Measurements from ENCODE around the gene KCND2. TPM values are rescaled to one million over a fixed set of nuclear protein-coding genes. Genes with fewer than 3 reads are reported as not detected.

The KCND2 gene
- total RNA-seq, 4 donors from 2014 or later, result 0.83 to 1.9 (median 1.2) TPM

GRCh38 chr7:120274899-120275298, 1.9 kb downstream of the KCND2 start:
- intact Hi-C loops (cut with DNase I), result no loop called here
- no peak for DNase-seq (ENCODE audit: extremely low spot score)
- no peak for TF ChIP-seq EP300 (IDR thresholded peaks at IDR 0.05)
- TF ChIP-seq POLR2AphosphoS5 (IDR thresholded peaks at IDR 0.05), result no peak
- no peak for TF ChIP-seq POLR2A (IDR thresholded peaks at IDR 0.05; ENCODE audit: low read depth)
- TF ChIP-seq, protein P1, sequence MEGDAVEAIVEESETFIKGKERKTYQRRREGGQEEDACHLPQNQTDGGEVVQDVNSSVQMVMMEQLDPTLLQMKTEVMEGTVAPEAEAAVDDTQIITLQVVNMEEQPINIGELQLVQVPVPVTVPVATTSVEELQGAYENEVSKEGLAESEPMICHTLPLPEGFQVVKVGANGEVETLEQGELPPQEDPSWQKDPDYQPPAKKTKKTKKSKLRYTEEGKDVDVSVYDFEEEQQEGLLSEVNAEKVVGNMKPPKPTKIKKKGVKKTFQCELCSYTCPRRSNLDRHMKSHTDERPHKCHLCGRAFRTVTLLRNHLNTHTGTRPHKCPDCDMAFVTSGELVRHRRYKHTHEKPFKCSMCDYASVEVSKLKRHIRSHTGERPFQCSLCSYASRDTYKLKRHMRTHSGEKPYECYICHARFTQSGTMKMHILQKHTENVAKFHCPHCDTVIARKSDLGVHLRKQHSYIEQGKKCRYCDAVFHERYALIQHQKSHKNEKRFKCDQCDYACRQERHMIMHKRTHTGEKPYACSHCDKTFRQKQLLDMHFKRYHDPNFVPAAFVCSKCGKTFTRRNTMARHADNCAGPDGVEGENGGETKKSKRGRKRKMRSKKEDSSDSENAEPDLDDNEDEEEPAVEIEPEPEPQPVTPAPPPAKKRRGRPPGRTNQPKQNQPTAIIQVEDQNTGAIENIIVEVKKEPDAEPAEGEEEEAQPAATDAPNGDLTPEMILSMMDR (IDR thresholded peaks at IDR 0.05), result no peak
- WGBS, result 98% methylated on average over 26 of the region's 27 CpGs
- peaks cover 5 to 16% (median 11%) of the 10 kb centered on the region in 4 donors for H3K4me1 ChIP-seq
- no peaks in the 10 kb centered on the region for H3K9me3 ChIP-seq
- H3K27ac ChIP-seq (replicated peaks in 1 of 4), result no peak overlapping the region
- no peaks in the 10 kb centered on the region for H3K36me3 ChIP-seq
- peaks cover 0 to 43% (median 0%) of the 10 kb centered on the region in 4 donors for H3K27me3 ChIP-seq
- H3K4me3 ChIP-seq, result no peak overlapping the region

GRCh38 chr7:120276720-120277119, 3.7 kb downstream of the KCND2 start:
- no peak for DNase-seq (ENCODE audit: extremely low spot score)
- Histone ChIP-seq H3K36me3 (no peaks in the 10 kb centered on the region), H3K27me3 (peaks cover 0 to 31% (median 0%) of the 10 kb centered on the region in 4 donors), H3K4me1 (peaks cover 5 to 16% (median 11%) of the 10 kb centered on the region in 4 donors), H3K27ac (replicated peaks in 1 of 4) (no peak overlapping the region), H3K4me3 (no peak overlapping the region), H3K9me3 (no peaks in the 10 kb centered on the region)
- intact Hi-C loops (cut with DNase I), result no loop called here
- TF ChIP-seq EP300 (IDR thresholded peaks at IDR 0.05) (no peak), POLR2AphosphoS5 (IDR thresholded peaks at IDR 0.05) (no peak), POLR2A (IDR thresholded peaks at IDR 0.05; ENCODE audit: low read depth) (no peak)
- TF ChIP-seq, protein P1 (IDR thresholded peaks at IDR 0.05), result no peak

DNA sequence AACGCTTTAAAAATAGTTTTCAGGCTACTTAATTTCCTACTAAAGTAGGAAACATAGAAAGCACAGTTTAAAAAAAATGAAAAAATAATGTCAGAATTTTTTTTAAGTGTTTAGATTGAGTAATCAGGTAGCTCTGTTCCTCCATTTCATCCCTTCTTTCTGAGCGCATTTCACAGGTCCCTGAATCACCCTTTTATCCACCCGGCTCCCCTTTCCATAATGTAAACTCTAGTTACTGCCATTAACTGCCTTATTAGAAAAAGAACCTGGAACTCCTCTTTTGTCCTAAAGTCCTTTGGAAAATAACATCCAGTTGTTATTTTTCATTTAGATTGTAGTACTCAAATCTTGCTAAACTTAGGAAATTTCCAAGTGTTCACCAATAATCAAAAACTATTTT, 5.8 kb downstream of the KCND2 start:
- Histone ChIP-seq H3K4me3 (no peak overlapping the region), H3K4me1 (peaks cover 0 to 2% (median under 1%) of the 10 kb centered on the region in 4 donors), H3K9me3 (no peaks in the 10 kb centered on the region), H3K36me3 (no peaks in the 10 kb centered on the region), H3K27ac (replicated peaks in 1 of 4) (no peak overlapping the region), H3K27me3 (peaks cover 0 to 12% (median 0%) of the 10 kb centered on the region in 4 donors)
- TF ChIP-seq POLR2AphosphoS5 (IDR thresholded peaks at IDR 0.05), result no peak
- TF ChIP-seq POLR2A (IDR thresholded peaks at IDR 0.05; ENCODE audit: low read depth), result no peak
- DNase-seq (ENCODE audit: extremely low spot score), result no peak
- WGBS, result 77% methylated on average over 3 of the region's 3 CpGs
- intact Hi-C loops (cut with DNase I), result no loop called here

DNA sequence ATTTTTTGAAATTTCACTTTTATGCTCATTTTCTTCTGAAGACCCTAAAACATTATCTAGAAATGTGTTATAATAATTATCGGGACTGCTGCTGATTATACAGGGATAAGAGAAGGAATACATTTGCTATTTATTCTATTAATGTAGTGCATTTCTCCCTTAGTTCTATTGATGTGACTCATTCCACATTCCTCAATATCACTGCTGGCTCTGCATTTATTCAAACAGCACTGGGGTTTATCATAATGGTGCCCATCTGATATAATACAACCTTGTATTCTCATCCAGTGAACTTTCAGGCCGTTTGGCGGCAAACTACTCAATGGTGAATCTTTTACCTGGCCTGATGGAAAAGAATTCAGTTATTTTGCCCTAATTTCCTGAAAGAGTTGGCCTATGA, 7.8 kb downstream of the KCND2 start:
- Histone ChIP-seq H3K36me3 (no peaks in the 10 kb centered on the region), H3K4me3 (no peak overlapping the region), H3K9me3 (no peaks in the 10 kb centered on the region), H3K27me3 (no peaks in the 10 kb centered on the region), H3K27ac (replicated peaks in 1 of 4) (no peak overlapping the region), H3K4me1 (no peaks in the 10 kb centered on the region)
- DNase-seq (ENCODE audit: extremely low spot score), result no peak
- 90% methylated on average over 3 of the region's 3 CpGs for WGBS
- intact Hi-C loops (cut with DNase I), result no loop called here
- TF ChIP-seq POLR2AphosphoS5 (IDR thresholded peaks at IDR 0.05) (no peak), EP300 (IDR thresholded peaks at IDR 0.05) (no peak), POLR2A (IDR thresholded peaks at IDR 0.05; ENCODE audit: low read depth) (no peak)
- TF ChIP-seq, protein P1 (IDR thresholded peaks at IDR 0.05), result no peak

GRCh38 chr7:120293027-120293426, 20.1 kb downstream of the KCND2 start:
- no peaks in the 10 kb centered on the region for H3K36me3 ChIP-seq
- no peak for TF ChIP-seq POLR2A (IDR thresholded peaks at IDR 0.05; ENCODE audit: low read depth)
- no peak for DNase-seq (ENCODE audit: extremely low spot score)
- no peaks in the 10 kb centered on the region for H3K4me1 ChIP-seq
- H3K27ac ChIP-seq (replicated peaks in 1 of 4), result no peak overlapping the region
- H3K27me3 ChIP-seq, result no peaks in the 10 kb centered on the region
- H3K4me3 ChIP-seq, result no peak overlapping the region
- intact Hi-C loops (cut with DNase I), result no loop called here
- H3K9me3 ChIP-seq, result no peaks in the 10 kb centered on the region

- TF ChIP-seq POLR2A (IDR thresholded peaks at IDR 0.05; ENCODE audit: low read depth), result no peak
- TF ChIP-seq POLR2AphosphoS5 (IDR thresholded peaks at IDR 0.05), result no peak
- no peaks in the 10 kb centered on the region for H3K4me1 ChIP-seq
- DNase-seq (ENCODE audit: extremely low spot score), result no peak
- no peak overlapping the region for H3K27ac ChIP-seq (replicated peaks in 1 of 4)
- no peaks in the 10 kb centered on the region for H3K27me3 ChIP-seq
- intact Hi-C loops (cut with DNase I), result no loop called here
- no peak overlapping the region for H3K4me3 ChIP-seq
- WGBS, result 96% methylated on average over 7 of the region's 7 CpGs
- no peaks in the 10 kb centered on the region for H3K9me3 ChIP-seq
- no peaks in the 10 kb centered on the region for H3K36me3 ChIP-seq
Measured at GRCh38 chr7:120302190-120302589, 29.2 kb downstream of the KCND2 start.

Data from esophagus muscularis mucosa (tissue), 4 donors.